Mucosa of descending colon (tissue), 3 donors: Measurements from ENCODE around the gene SRL. TPM values are rescaled to one million over a fixed set of nuclear protein-coding genes. Genes with fewer than 3 reads are reported as not detected.

Experiments
- ATAC-seq: fragments of 200-7000 bp; cut with Tn5 transposase; one replicate; pipeline ENCODE4 v1.9.1; 2020; ENCODE audit warnings: mild to moderate bottlenecking, moderate library complexity
- DNase-seq, 3 donors: peaks; one replicate each; pipeline ENCODE4 v3.0.0-alpha.2; 2020
- H3K36me3 ChIP-seq: fragments of 200-600 bp; one replicate; pipeline ENCODE4 v1.8.0; 2021; ENCODE audit warnings: low read depth, mild to moderate bottlenecking
- H3K4me1 ChIP-seq: fragments of 200-600 bp; one replicate; pipeline ENCODE4 v1.8.0; 2021; ENCODE audit warnings: low read depth, mild to moderate bottlenecking
- H3K4me3 ChIP-seq: fragments of 200-600 bp; one replicate; pipeline ENCODE4 v1.8.0; 2021; ENCODE audit warnings: mild to moderate bottlenecking
- H3K9me3 ChIP-seq: fragments of 200-600 bp; one replicate; pipeline ENCODE4 v1.8.0; 2021; ENCODE audit warnings: mild to moderate bottlenecking
- intact Hi-C, 2 donors: fragments of 100-400 bp; cut with DNase I in 1 of 2; cut with micrococcal nuclease in 1 of 2; formaldehyde crosslinking; loops; one replicate each; pipeline versions ENCODE4 v1.11.0 to v1.11.1; 2022; cut with DNase I, micrococcal nuclease
- total RNA-seq, 3 donors: library from RNA; stranded (reverse); fragmentation: NEBNext Ultra II Directional in 2 of 3; extraction: Animal tissue kit (Norgen Biotek cat#: 25700) in 2 of 3; gene quantifications; one replicate each; pipeline versions ENCODE4 v1.2.1 to v1.2.4, GENCODE V29; 2021 to 2023
- TF ChIP-seq, protein P1 (sequence below): fragments of 200-600 bp; IDR thresholded peaks from one replicate; pipeline ENCODE4 v1.8.0; 2022; ENCODE audit warnings: antibody characterized with exemption, mild to moderate bottlenecking
- donor health status: DM: no; HTN: no; CAD: no; lungs with moderate emphysema.
- donor health status: DM: no; HTN: no; CAD: no.
- donor health status: DM: no; HTN: yes; CAD: no.

SRL gene
- total RNA-seq, 3 donors from 2014 or later: 0.35 to 1.2 (median 0.41) TPM

DNA sequence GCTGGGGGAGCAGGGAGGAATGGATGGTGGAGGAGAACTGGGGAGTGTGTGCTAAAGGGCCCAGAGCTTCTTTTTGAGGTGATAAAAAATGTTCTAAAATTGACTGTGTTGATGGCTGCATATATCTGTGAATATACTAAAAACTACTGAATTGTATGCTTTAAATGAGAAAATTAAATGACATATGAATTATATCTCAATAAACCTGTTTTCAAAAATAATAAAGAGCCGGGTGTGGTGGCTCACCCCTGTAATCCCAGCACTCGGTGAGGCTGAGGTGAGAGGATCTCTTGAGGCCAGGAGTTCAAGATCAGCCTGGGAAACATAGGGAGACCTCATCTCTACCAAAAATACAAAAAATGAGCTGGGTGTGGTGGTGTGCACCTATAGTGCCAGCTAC lies 16.8 kb downstream of the SRL start:
- Histone ChIP-seq H3K9me3 (no peaks in the 10 kb centered on the region), H3K4me3 (no peak overlapping the region), H3K4me1 (no peaks in the 10 kb centered on the region), H3K36me3 (no peaks in the 10 kb centered on the region)
- DNase-seq: no peak
- intact Hi-C loops: no loop called here
- TF ChIP-seq, protein P1, sequence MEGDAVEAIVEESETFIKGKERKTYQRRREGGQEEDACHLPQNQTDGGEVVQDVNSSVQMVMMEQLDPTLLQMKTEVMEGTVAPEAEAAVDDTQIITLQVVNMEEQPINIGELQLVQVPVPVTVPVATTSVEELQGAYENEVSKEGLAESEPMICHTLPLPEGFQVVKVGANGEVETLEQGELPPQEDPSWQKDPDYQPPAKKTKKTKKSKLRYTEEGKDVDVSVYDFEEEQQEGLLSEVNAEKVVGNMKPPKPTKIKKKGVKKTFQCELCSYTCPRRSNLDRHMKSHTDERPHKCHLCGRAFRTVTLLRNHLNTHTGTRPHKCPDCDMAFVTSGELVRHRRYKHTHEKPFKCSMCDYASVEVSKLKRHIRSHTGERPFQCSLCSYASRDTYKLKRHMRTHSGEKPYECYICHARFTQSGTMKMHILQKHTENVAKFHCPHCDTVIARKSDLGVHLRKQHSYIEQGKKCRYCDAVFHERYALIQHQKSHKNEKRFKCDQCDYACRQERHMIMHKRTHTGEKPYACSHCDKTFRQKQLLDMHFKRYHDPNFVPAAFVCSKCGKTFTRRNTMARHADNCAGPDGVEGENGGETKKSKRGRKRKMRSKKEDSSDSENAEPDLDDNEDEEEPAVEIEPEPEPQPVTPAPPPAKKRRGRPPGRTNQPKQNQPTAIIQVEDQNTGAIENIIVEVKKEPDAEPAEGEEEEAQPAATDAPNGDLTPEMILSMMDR: no peak
- no peak for ATAC-seq

DNA sequence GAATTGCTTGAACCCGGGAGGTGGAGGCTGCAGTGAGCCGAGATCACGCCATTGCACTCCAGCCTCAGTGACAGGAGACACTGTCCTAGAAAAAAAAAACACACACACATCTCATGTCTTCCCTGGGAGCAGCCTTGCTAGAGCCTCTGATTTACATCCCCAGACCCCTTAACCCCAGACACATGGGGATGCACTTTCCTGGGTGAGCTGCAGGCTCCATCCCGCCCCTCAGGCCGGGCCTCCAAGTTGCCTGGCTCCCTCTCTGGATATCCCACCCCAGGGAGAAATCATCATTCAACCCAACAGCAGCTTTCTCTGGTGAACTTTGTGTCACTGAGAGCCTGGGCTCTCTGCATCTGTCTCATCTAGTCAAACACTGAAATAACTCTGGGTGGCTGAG lies 21.5 kb downstream of the SRL start:
- no peaks in the 10 kb centered on the region for H3K9me3 ChIP-seq
- TF ChIP-seq, protein P1: no peak
- intact Hi-C loops: no loop called here
- H3K4me1 ChIP-seq: peaks cover 4% of the 10 kb centered on the region
- ATAC-seq: no peak
- no peak overlapping the region for H3K4me3 ChIP-seq
- DNase-seq: no peak
- no peaks in the 10 kb centered on the region for H3K36me3 ChIP-seq

DNA sequence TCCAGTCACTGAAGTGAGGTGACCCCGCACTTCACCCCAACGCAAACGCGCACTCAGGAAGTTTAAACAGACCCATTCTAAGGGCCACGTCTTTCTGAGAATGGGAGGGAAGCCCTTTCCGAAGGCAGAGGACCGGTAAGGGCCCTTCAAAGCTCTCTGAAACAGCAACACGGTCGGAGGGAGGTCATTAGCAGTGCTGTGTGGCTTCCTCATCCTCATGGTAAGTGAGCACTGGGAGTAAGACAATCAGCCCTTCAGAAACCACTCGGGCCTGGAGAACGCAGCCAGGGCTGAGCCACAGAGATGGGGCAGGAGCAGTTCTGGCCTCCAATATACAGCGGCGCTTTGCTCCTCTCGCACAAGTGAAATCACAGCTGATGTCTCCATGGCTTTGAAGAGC lies 23.7 kb downstream of the SRL start:
- DNase-seq (no peak), ATAC-seq (no peak)
- Histone ChIP-seq H3K4me1 (peaks cover 8% of the 10 kb centered on the region), H3K4me3 (no peak overlapping the region), H3K36me3 (no peaks in the 10 kb centered on the region), H3K9me3 (no peaks in the 10 kb centered on the region)
- intact Hi-C loops: no loop called here
- TF ChIP-seq, protein P1: no peak

DNA sequence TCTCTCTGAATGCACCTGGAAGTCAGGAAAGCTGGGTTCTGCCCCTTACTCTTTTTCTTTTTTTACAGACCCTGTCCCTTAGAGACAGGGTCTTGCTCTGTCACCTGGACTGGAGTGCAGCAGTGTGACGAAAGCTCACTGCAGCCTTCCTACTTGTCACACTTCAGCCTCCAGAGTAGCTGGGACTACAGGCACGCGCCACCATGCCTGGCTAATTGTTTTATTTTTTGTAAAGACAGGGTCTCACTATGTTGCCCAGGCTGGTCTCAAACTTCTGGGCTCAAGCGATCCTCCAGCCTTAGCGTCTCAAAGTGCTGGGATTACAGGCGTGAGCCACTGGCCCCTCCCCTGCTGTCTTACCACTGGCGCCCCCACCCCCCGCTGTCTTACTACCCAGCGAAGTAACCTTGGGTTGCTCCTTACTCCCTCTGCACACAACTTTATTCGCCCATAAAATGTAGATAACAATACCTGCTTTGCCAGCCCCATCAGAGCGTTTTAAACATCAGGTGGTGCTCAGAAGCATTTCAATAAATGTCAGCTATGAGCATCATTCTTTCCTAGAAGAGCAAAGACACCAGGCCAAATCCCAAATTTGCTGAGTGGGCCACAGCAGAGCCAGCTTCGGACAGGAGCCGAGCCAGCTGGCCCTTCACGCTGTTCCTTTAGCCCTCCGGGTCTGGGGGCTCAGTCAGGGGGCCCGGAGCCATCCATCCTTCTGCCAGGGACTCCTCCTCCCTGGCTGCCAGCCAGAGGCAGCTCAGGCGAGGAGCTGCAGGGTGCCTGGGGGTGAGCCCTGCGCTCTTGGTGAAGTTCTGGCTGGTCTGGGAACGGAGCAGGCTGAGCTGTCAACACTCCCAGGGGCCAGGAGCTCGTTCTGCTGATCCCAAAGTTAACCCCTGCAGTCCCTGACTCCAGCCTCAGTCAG lies 24.4 kb downstream of the SRL start:
- H3K36me3 ChIP-seq: no peaks in the 10 kb centered on the region
- no peaks in the 10 kb centered on the region for H3K9me3 ChIP-seq
- TF ChIP-seq, protein P1: no peak
- peaks cover 8% of the 10 kb centered on the region for H3K4me1 ChIP-seq
- DNase-seq: peak in 2 of 3 donors; percentile 63 to 74
- intact Hi-C loops: no loop called here
- H3K4me3 ChIP-seq: no peak overlapping the region
- ATAC-seq: peak; percentile 68

DNA sequence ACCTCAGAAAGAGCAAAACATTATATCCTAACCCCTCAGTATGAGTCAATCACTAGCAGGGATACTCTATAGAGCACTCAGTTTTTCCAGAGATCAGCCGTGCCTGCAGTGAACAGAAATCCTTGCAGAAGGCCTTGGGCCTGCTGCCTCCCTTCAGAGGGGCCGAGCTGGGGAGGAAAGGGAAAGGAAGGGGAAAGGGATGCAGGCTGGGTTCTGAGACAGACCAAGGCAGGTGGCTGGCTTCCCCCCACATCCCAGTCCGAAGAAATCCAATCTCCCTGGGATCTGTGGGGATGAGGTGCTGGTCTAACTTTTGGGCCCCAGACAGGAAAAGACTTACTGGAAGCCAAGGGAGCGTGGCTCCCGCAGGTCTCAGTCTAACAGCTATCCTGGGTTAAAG lies 25.3 kb downstream of the SRL start:
- DNase-seq: no peak

More for the DNA sequence above, 25.3 kb downstream of the SRL start:
- intact Hi-C loops: no loop called here
- Histone ChIP-seq H3K9me3 (no peaks in the 10 kb centered on the region), H3K4me1 (peaks cover 8% of the 10 kb centered on the region), H3K36me3 (no peaks in the 10 kb centered on the region), H3K4me3 (no peak overlapping the region)
- ATAC-seq: no peak
- TF ChIP-seq, protein P1: no peak
